Measurements from ENCODE around the gene PAGR1.
"Not testable (repeated sequence)": the region's sequence is repeated elsewhere in the genome, so short reads cannot be mapped to it uniquely, and the experiment has no call there.

The PAGR1 gene

GRCh38 chr16:29790949-29791844 lies 24.8 kb upstream of the PAGR1 start:
- H4K91ac ChIP-seq (ENCODE audit: low read depth, low read length, poor library complexity), result no peak overlapping the region
- no peaks in the 10 kb centered on the region for H3K9me3 ChIP-seq (replicated peaks in 1 of 2; ENCODE audit: control insufficient read depth in 2 of 2, insufficient read depth in 1 of 2, low read depth in 1 of 2, low read length in 2 of 2)
- peak overlapping the region; percentile 87 for H3K14ac ChIP-seq (ENCODE audit: low read length)
- H3K4me2 ChIP-seq (ENCODE audit: insufficient read depth, low read length, poor library complexity, severe bottlenecking), result peak overlapping the region; percentile 65
- no peak overlapping the region for H4K8ac ChIP-seq (ENCODE audit: low read depth, low read length)
- H2AFZ ChIP-seq (ENCODE audit: low read length), result peak overlapping the region; percentile 90
- peak overlapping the region; percentile 87 for H2BK120ac ChIP-seq (ENCODE audit: low read depth, low read length)
- peaks cover 7 to 46% of the 10 kb centered on the region in 2 donors for H3K36me3 ChIP-seq (replicated peaks in 1 of 2; ENCODE audit: control insufficient read depth in 2 of 2, insufficient read depth in 2 of 2, low read length in 2 of 2)
- peak overlapping the region; percentile 75 to 85 for H3K4me3 ChIP-seq (ENCODE audit: low read length in 2 of 2)
- peak overlapping the region; percentile 98 for H2BK5ac ChIP-seq (ENCODE audit: low read length)
- no peak overlapping the region for H3K4ac ChIP-seq (ENCODE audit: low read length)
- H3K4me1 ChIP-seq (ENCODE audit: control insufficient read depth in 2 of 2, insufficient read depth in 1 of 2, low read depth in 1 of 2, low read length in 2 of 2), result peaks cover 7 to 11% of the 10 kb centered on the region in 2 donors
- peak overlapping the region; percentile 59 for H2BK15ac ChIP-seq (ENCODE audit: low read length)
- H3K27ac ChIP-seq (replicated peaks; ENCODE audit: low read length), result peak overlapping the region; percentile 69
- H3K27me3 ChIP-seq (ENCODE audit: control insufficient read depth in 3 of 3, insufficient read depth in 3 of 3, low read depth in 1 of 3, low read length in 3 of 3), result no peaks in the 10 kb centered on the region
- peak overlapping the region; percentile 81 for H2BK12ac ChIP-seq (ENCODE audit: low read length)
- peak overlapping the region; percentile 92 for H3K23ac ChIP-seq (ENCODE audit: low read depth, low read length, poor library complexity)
- peak overlapping the region; percentile 93 for H2AK5ac ChIP-seq (ENCODE audit: low read depth, low read length)
- no CpG with 5 or more reads among the region's 31 CpGs for WGBS, 2 donors (ENCODE audit: extremely low coverage in 2 of 2, insufficient read length in 2 of 2, insufficient replicate concordance in 1 of 2)
- peaks cover 4% of the 10 kb centered on the region for H3K79me1 ChIP-seq (ENCODE audit: low read depth, low read length)
- H3K18ac ChIP-seq (ENCODE audit: low read length), result peak overlapping the region; percentile 95
- DNase-seq (ENCODE audit: low spot score), result no peak
- peak overlapping the region; percentile 99 for H3K9ac ChIP-seq (ENCODE audit: low read depth, low read length, poor library complexity)

GRCh38 chr16:29791845-29792807 lies 23.8 kb upstream of the PAGR1 start:
- no peak for DNase-seq (ENCODE audit: low spot score)
- H2AFZ ChIP-seq (ENCODE audit: low read length), result no peak overlapping the region
- peak overlapping the region; percentile 75 for H3K9ac ChIP-seq (ENCODE audit: low read depth, low read length, poor library complexity)
- peak overlapping the region; percentile 65 for H3K4me2 ChIP-seq (ENCODE audit: insufficient read depth, low read length, poor library complexity, severe bottlenecking)
- H3K9me3 ChIP-seq (replicated peaks in 1 of 2; ENCODE audit: control insufficient read depth in 2 of 2, insufficient read depth in 1 of 2, low read depth in 1 of 2, low read length in 2 of 2), result no peaks in the 10 kb centered on the region
- H3K4me1 ChIP-seq (ENCODE audit: control insufficient read depth in 2 of 2, insufficient read depth in 1 of 2, low read depth in 1 of 2, low read length in 2 of 2), result peaks cover 7 to 11% of the 10 kb centered on the region in 2 donors
- H4K8ac ChIP-seq (ENCODE audit: low read depth, low read length), result no peak overlapping the region
- H3K4me3 ChIP-seq (ENCODE audit: low read length in 2 of 2), result peak overlapping the region; percentile 75 to 85
- no peak overlapping the region for H3K27ac ChIP-seq (replicated peaks; ENCODE audit: low read length)
- H2BK15ac ChIP-seq (ENCODE audit: low read length), result no peak overlapping the region
- no CpG with 5 or more reads among the region's 9 CpGs for WGBS, 2 donors (ENCODE audit: extremely low coverage in 2 of 2, insufficient read length in 2 of 2, insufficient replicate concordance in 1 of 2)
- peaks cover 13 to 56% of the 10 kb centered on the region in 2 donors for H3K36me3 ChIP-seq (replicated peaks in 1 of 2; ENCODE audit: control insufficient read depth in 2 of 2, insufficient read depth in 2 of 2, low read length in 2 of 2)
- no peak overlapping the region for H2BK5ac ChIP-seq (ENCODE audit: low read length)
- no peak overlapping the region for H3K23ac ChIP-seq (ENCODE audit: low read depth, low read length, poor library complexity)
- peaks cover 9% of the 10 kb centered on the region for H3K79me1 ChIP-seq (ENCODE audit: low read depth, low read length)
- no peak overlapping the region for H3K4ac ChIP-seq (ENCODE audit: low read length)
- no peaks in the 10 kb centered on the region for H3K27me3 ChIP-seq (ENCODE audit: control insufficient read depth in 3 of 3, insufficient read depth in 3 of 3, low read depth in 1 of 3, low read length in 3 of 3)
- no peak overlapping the region for H3K18ac ChIP-seq (ENCODE audit: low read length)
- H2BK12ac ChIP-seq (ENCODE audit: low read length), result no peak overlapping the region
- H2AK5ac ChIP-seq (ENCODE audit: low read depth, low read length), result no peak overlapping the region
- no peak overlapping the region for H4K91ac ChIP-seq (ENCODE audit: low read depth, low read length, poor library complexity)
- no peak overlapping the region for H2BK120ac ChIP-seq (ENCODE audit: low read depth, low read length)
- no peak overlapping the region for H3K14ac ChIP-seq (ENCODE audit: low read length)

- H3K23ac ChIP-seq (ENCODE audit: low read depth, low read length, poor library complexity); H2AK5ac ChIP-seq (ENCODE audit: low read depth, low read length); H3K4me3 ChIP-seq (ENCODE audit: low read length in 2 of 2); H3K27ac ChIP-seq (replicated peaks; ENCODE audit: low read length); H4K8ac ChIP-seq (ENCODE audit: low read depth, low read length); H2BK120ac ChIP-seq (ENCODE audit: low read depth, low read length); H3K4ac ChIP-seq (ENCODE audit: low read length); H2BK5ac ChIP-seq (ENCODE audit: low read length); DNase-seq (ENCODE audit: low spot score); H3K14ac ChIP-seq (ENCODE audit: low read length); H3K27me3 ChIP-seq (ENCODE audit: control insufficient read depth in 3 of 3, insufficient read depth in 3 of 3, low read depth in 1 of 3, low read length in 3 of 3); H4K91ac ChIP-seq (ENCODE audit: low read depth, low read length, poor library complexity); H3K79me1 ChIP-seq (ENCODE audit: low read depth, low read length); H3K18ac ChIP-seq (ENCODE audit: low read length); H3K9me3 ChIP-seq (replicated peaks in 1 of 2; ENCODE audit: control insufficient read depth in 2 of 2, insufficient read depth in 1 of 2, low read depth in 1 of 2, low read length in 2 of 2); H2BK15ac ChIP-seq (ENCODE audit: low read length); H2BK12ac ChIP-seq (ENCODE audit: low read length); H3K9ac ChIP-seq (ENCODE audit: low read depth, low read length, poor library complexity); H3K4me2 ChIP-seq (ENCODE audit: insufficient read depth, low read length, poor library complexity, severe bottlenecking); H2AFZ ChIP-seq (ENCODE audit: low read length): not testable (repeated sequence)
- no CpG with 5 or more reads among the region's 18 CpGs for WGBS, 2 donors (ENCODE audit: extremely low coverage in 2 of 2, insufficient read length in 2 of 2, insufficient replicate concordance in 1 of 2)
- Histone ChIP-seq H3K4me1 (ENCODE audit: control insufficient read depth in 2 of 2, insufficient read depth in 1 of 2, low read depth in 1 of 2, low read length in 2 of 2) (peaks cover 7 to 11% of the 10 kb centered on the region in 2 donors), H3K36me3 (replicated peaks in 1 of 2; ENCODE audit: control insufficient read depth in 2 of 2, insufficient read depth in 2 of 2, low read length in 2 of 2) (peaks cover 23 to 66% of the 10 kb centered on the region in 2 donors)
Measured at GRCh38 chr16:29793153-29793552, 22.8 kb upstream of the PAGR1 start.

All from neuronal stem cell (in vitro differentiated cells).